NB4 (cell line): ENCODE results near the gene MUC5B.

ENCODE experiments used
- DNase-seq: peaks from one replicate; pipeline ENCODE4 v3.0.0; 2010; ENCODE audit warnings: low read depth
- H3K4me3 ChIP-seq: one replicate; pipeline ENCODE4 v1.5.1; 2011; ENCODE audit warnings: mild to moderate bottlenecking, low read depth, low read length, moderate library complexity
- CTCF ChIP-seq: IDR thresholded peaks from one replicate; pipeline ENCODE4 v1.5.1; 2012; ENCODE audit warnings: low read depth, low read length
- MAX ChIP-seq: IDR thresholded peaks from 2 replicates; pipeline ENCODE4 v1.6.1; 2011; ENCODE audit warnings: low read depth, low read length
- MYC ChIP-seq: IDR thresholded peaks from 2 replicates; pipeline ENCODE4 v1.6.1; 2011; ENCODE audit warnings: low read depth, low read length
- POLR2A ChIP-seq: IDR thresholded peaks from 2 replicates; pipeline ENCODE4 v1.6.1; 2011; ENCODE audit warnings: mild to moderate bottlenecking; ENCODE audit not compliant: insufficient read length; ENCODE audit errors: extremely low read depth

The MUC5B gene

DNA sequence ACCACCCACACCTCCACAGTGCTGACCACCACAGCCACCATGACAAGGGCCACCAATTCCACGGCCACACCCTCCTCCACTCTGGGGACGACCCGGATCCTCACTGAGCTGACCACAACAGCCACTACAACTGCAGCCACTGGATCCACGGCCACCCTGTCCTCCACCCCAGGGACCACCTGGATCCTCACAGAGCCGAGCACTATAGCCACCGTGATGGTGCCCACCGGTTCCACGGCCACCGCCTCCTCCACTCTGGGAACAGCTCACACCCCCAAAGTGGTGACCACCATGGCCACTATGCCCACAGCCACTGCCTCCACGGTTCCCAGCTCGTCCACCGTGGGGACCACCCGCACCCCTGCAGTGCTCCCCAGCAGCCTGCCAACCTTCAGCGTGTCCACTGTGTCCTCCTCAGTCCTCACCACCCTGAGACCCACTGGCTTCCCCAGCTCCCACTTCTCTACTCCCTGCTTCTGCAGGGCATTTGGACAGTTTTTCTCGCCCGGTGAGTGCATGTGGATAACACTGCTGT lies 28.4 kb downstream of the MUC5B start:
- no peak for DNase-seq
- H3K4me3 ChIP-seq: no peak overlapping the region
- TF ChIP-seq MYC (no peak), MAX (no peak), POLR2A (no peak), CTCF (no peak)

- no peak overlapping the region for H3K4me3 ChIP-seq
- TF ChIP-seq MAX (no peak), MYC (no peak), CTCF (no peak), POLR2A (no peak)
- DNase-seq: no peak
Observed at GRCh38 chr11:1252371-1253102, 29.7 kb downstream of the MUC5B start.

GRCh38 chr11:1253103-1253485 lies 30.2 kb downstream of the MUC5B start:
- no peak overlapping the region for H3K4me3 ChIP-seq
- DNase-seq: no peak
- TF ChIP-seq MYC: no peak

DNA sequence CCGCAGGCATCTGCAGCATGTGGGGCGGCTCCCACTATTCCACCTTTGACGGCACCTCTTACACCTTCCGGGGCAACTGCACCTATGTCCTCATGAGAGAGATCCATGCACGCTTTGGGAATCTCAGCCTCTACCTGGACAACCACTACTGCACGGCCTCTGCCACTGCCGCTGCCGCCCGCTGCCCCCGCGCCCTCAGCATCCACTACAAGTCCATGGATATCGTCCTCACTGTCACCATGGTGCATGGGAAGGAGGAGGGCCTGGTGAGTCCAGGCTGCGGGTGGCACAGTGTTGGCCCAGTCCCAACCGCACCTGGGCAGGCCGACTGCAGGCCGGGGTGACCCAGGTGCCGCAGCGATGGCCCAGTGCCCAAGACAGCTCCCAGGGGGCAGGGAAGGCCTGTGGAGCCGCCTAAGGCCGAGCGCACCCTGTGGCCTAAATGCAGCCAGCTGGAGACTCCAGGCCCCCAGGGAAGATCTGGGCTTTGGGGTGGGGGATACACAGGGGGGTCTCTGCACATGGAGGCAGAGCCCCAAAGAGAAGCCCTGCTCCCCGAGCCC lies 31.3 kb downstream of the MUC5B start:
- TF ChIP-seq MYC (no peak), MAX (no peak), CTCF (no peak), POLR2A (no peak)
- no peak for DNase-seq
- no peak overlapping the region for H3K4me3 ChIP-seq

GRCh38 chr11:1254733-1255132 lies 31.9 kb downstream of the MUC5B start:
- DNase-seq: no peak
- no peak overlapping the region for H3K4me3 ChIP-seq
- TF ChIP-seq POLR2A (no peak), MYC (no peak), CTCF (no peak), MAX (no peak)

GRCh38 chr11:1255151-1255550 lies 32.3 kb downstream of the MUC5B start:
- H3K4me3 ChIP-seq: no peak overlapping the region
- no peak for TF ChIP-seq POLR2A
- no peak for TF ChIP-seq CTCF
- no peak for TF ChIP-seq MYC
- TF ChIP-seq MAX: no peak
- no peak for DNase-seq
